Activated CD4-positive, alpha-beta memory T cell treated with anti-CD3 and anti-CD28 coated beads, Interleukin-2, amount 10 ng/mL, durations not matched to agents 7 days and 5 days (primary cell): ENCODE data around the gene FGFBP2. TPM values are rescaled to one million over a fixed set of nuclear protein-coding genes. Genes with fewer than 3 reads are reported as not detected.

Experiments
- CTCF ChIA-PET: fragments of 350-600 bp; sonication (Branson Sonifier 250); formaldehyde crosslinking; loops from one replicate; lab custom pipeline; 2021; ENCODE audit warnings: antibody characterized with exemption, inconsistent platforms; lab: Charles Lee
- POLR2A ChIA-PET: fragments of 350-600 bp; sonication (Branson Sonifier 250); formaldehyde crosslinking; loops from one replicate; lab custom pipeline; 2021; ENCODE audit warnings: antibody characterized with exemption; lab: Charles Lee
- DNase-seq: peaks from one replicate; pipeline ENCODE4 v3.0.0-alpha.2; 2020
- H3K27ac Mint-ChIP-seq: one replicate; pipeline ENCODE4 v1.8.0; 2021; ENCODE audit warnings: mild to moderate bottlenecking, mixed read lengths
- H3K27me3 Mint-ChIP-seq: one replicate; pipeline ENCODE4 v1.8.0; 2021; ENCODE audit warnings: mixed read lengths
- H3K36me3 Mint-ChIP-seq: one replicate; pipeline ENCODE4 v1.8.0; 2021; ENCODE audit warnings: low read depth, mixed read lengths
- H3K4me1 Mint-ChIP-seq: one replicate; pipeline ENCODE4 v1.8.0; 2021; ENCODE audit warnings: mixed read lengths
- H3K4me3 Mint-ChIP-seq: one replicate; pipeline ENCODE4 v1.8.0; 2021; ENCODE audit warnings: mild to moderate bottlenecking, mixed read lengths
- H3K9me3 Mint-ChIP-seq: one replicate; pipeline ENCODE4 v1.8.0; 2021; ENCODE audit warnings: mixed read lengths
- total RNA-seq, 2 experiments: library from RNA; stranded (reverse); gene quantifications; one replicate each; pipeline ENCODE4 v1.2.3, GENCODE V29; 2021

FGFBP2 gene
- total RNA-seq, 2 experiments from 2014 or later, result 3.2 to 5.3 TPM

DNA sequence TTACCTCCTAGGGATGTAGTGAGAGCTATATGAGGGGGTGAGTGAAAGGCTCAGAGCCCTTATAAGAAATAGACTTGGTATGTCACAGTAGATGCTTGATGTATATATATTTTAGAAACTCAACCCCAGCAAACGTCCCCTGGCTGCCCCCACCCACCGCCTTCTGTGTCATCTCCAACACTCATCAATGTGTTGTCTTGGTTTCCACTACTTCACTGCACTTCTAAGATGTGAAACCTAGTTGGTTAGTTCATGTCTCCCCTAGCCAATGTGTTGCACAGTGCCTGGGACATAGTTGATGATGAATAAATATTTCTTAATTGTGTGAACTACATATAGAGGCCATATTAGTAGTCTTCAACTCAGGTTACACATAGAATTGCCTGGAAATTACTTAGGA lies 4.4 kb downstream of the FGFBP2 start:
- Mint-ChIP-seq H3K27ac (no peak overlapping the region), H3K36me3 (no peaks in the 10 kb centered on the region), H3K4me1 (peaks cover 15% of the 10 kb centered on the region), H3K27me3 (peaks cover 24% of the 10 kb centered on the region), H3K9me3 (no peaks in the 10 kb centered on the region), H3K4me3 (no peak overlapping the region)
- DNase-seq, result no peak
- ChIA-PET POLR2A (no interaction called here), CTCF (interaction anchor here (0.6 to 1.1 kb wide), 3 partner anchors 42 to 727 kb away, joined by 3 read pairs; no protein-coding TSS in a partner anchor)

DNA sequence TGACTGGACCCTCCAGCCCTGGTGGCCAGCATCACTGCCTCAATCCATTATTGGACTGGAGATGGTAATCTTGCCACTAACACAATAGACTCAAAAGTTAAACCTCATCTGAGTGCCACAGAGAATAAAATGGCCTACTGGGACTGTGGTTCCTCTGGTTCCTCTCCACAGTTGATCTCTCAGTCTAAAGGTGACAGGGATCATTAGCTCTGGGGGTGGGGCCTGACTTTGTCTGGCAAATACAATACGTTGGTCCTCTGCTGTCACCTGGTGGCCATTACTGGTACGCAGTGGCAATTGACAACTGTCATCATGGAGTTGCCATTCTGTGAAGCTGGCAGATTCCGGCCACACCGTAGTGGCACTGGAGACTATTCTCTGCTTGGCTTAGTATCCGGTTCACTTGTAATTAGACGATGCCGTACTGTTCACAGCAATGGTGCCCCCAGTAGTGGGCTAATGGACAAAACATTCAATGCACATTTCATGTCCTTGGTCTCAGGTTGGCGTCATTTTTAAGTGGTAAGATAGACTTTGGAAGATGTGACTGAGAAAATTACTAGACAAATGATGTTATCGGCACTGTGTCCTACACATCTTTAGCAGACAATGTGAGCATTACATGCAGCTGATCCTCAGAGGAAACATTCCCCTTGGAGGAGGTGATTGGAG lies 6.7 kb downstream of the FGFBP2 start:
- Mint-ChIP-seq H3K4me1 (peaks cover 2% of the 10 kb centered on the region), H3K27ac (no peak overlapping the region), H3K4me3 (no peak overlapping the region), H3K27me3 (peaks cover 24% of the 10 kb centered on the region), H3K36me3 (no peaks in the 10 kb centered on the region), H3K9me3 (no peaks in the 10 kb centered on the region)
- peak; percentile 84 for DNase-seq
- POLR2A ChIA-PET, result interaction anchor here (1.3 kb wide), 1 partner anchor 74 kb away, joined by 4 read pairs; no protein-coding TSS in a partner anchor
- CTCF ChIA-PET, result interaction anchor here (0.8 to 2.1 kb wide), 20 partner anchors 14 to 955 kb away, joined by 3 to 32 read pairs (median 5); no protein-coding TSS in a partner anchor

GRCh38 chr4:15955670-15956069 lies 7.3 kb downstream of the FGFBP2 start:
- POLR2A ChIA-PET, result interaction anchor here (1.3 kb wide), 1 partner anchor 73 kb away, joined by 4 read pairs; no protein-coding TSS in a partner anchor
- Mint-ChIP-seq H3K4me1 (peaks cover 2% of the 10 kb centered on the region), H3K9me3 (no peaks in the 10 kb centered on the region), H3K4me3 (no peak overlapping the region), H3K36me3 (no peaks in the 10 kb centered on the region), H3K27ac (no peak overlapping the region), H3K27me3 (peaks cover 22% of the 10 kb centered on the region)
- no peak for DNase-seq
- CTCF ChIA-PET, result interaction anchor here (0.6 to 2.1 kb wide), 21 partner anchors 15 to 954 kb away, joined by 3 to 32 read pairs (median 5); no protein-coding TSS in a partner anchor

DNA sequence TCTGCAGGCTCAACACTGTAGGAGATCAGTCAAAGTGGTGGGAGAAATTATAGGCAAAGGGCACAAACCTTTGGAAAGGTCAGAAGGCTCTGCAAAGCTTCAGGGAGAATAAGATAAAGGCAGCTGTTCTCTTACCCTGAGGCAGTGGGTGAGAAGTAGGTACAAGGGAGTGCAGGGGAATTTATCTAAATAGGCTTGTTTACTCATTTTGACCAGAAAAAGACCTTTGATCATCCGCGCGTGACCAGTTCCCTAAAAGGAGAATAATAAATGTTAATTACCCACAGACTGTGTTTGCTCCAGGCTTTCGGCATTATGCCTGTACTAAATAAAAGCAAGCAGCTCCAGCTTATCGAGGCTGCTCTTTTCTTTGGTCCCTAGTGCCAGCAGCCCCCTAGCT lies 9.3 kb downstream of the FGFBP2 start:
- H3K36me3 Mint-ChIP-seq, result no peaks in the 10 kb centered on the region

GRCh38 chr4:15951781-15952180 lies 11.2 kb downstream of the FGFBP2 start:
- H3K27ac Mint-ChIP-seq, result no peak overlapping the region
- POLR2A ChIA-PET, result no interaction called here
- no peaks in the 10 kb centered on the region for H3K36me3 Mint-ChIP-seq
- peaks cover 2% of the 10 kb centered on the region for H3K4me1 Mint-ChIP-seq
- H3K27me3 Mint-ChIP-seq, result peaks cover 17% of the 10 kb centered on the region
- H3K4me3 Mint-ChIP-seq, result no peak overlapping the region
- no peak for DNase-seq
- CTCF ChIA-PET, result interaction anchor here (0.6 to 2.2 kb wide), 4 partner anchors 50 to 231 kb away, joined by 3 to 9 read pairs (median 4); no protein-coding TSS in a partner anchor
- H3K9me3 Mint-ChIP-seq, result no peaks in the 10 kb centered on the region

More for the DNA sequence above, 9.3 kb downstream of the FGFBP2 start:
- ChIA-PET CTCF (interaction anchor here (2.2 kb wide), 1 partner anchor 148 kb away, joined by 9 read pairs; no protein-coding TSS in a partner anchor), POLR2A (no interaction called here)
- peaks cover 2% of the 10 kb centered on the region for H3K4me1 Mint-ChIP-seq
- H3K27me3 Mint-ChIP-seq, result peaks cover 18% of the 10 kb centered on the region
- no peak overlapping the region for H3K27ac Mint-ChIP-seq
- H3K4me3 Mint-ChIP-seq, result no peak overlapping the region
- H3K9me3 Mint-ChIP-seq, result no peaks in the 10 kb centered on the region
- no peak for DNase-seq

GRCh38 chr4:15948826-15949225 lies 14.1 kb downstream of the FGFBP2 start:
- no peak overlapping the region for H3K27ac Mint-ChIP-seq
- CTCF ChIA-PET, result no interaction called here
- H3K4me1 Mint-ChIP-seq, result no peaks in the 10 kb centered on the region
- H3K4me3 Mint-ChIP-seq, result no peak overlapping the region
- POLR2A ChIA-PET, result no interaction called here
- no peaks in the 10 kb centered on the region for H3K36me3 Mint-ChIP-seq
- DNase-seq, result no peak
- H3K9me3 Mint-ChIP-seq, result no peaks in the 10 kb centered on the region
- peaks cover 7% of the 10 kb centered on the region for H3K27me3 Mint-ChIP-seq

- Mint-ChIP-seq H3K27me3 (peaks cover 9% of the 10 kb centered on the region), H3K4me3 (no peak overlapping the region), H3K27ac (no peak overlapping the region), H3K4me1 (no peaks in the 10 kb centered on the region), H3K9me3 (no peaks in the 10 kb centered on the region), H3K36me3 (no peaks in the 10 kb centered on the region)
- no peak for DNase-seq
- POLR2A ChIA-PET, result no interaction called here
- CTCF ChIA-PET, result no interaction called here
These were observed 15.3 kb downstream of the FGFBP2 start for GRCh38 chr4:15947684-15948083.

DNA sequence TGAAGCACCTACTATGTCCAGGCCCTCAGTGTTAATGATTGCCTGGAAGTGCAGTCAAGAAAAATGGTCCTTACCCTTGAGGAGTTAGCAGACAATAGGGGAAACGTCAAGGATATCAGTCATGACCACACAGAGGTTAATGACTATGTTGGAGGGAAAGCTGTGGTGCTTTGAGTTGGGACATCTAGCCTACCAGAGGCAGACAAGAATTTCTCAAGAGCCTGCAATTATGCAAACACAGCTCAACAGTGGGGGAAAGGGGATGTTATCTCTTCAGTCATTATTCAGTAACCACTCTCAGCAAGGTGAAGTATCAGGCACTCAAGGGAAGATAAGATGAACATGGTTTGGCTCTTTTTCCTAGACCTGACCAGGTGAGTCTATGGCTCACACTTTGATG lies 17.5 kb downstream of the FGFBP2 start:
- Mint-ChIP-seq H3K9me3 (no peaks in the 10 kb centered on the region), H3K27ac (no peak overlapping the region), H3K36me3 (no peaks in the 10 kb centered on the region), H3K27me3 (peaks cover 11% of the 10 kb centered on the region), H3K4me1 (no peaks in the 10 kb centered on the region), H3K4me3 (no peak overlapping the region)
- ChIA-PET POLR2A (no interaction called here), CTCF (no interaction called here)
- no peak for DNase-seq

DNA sequence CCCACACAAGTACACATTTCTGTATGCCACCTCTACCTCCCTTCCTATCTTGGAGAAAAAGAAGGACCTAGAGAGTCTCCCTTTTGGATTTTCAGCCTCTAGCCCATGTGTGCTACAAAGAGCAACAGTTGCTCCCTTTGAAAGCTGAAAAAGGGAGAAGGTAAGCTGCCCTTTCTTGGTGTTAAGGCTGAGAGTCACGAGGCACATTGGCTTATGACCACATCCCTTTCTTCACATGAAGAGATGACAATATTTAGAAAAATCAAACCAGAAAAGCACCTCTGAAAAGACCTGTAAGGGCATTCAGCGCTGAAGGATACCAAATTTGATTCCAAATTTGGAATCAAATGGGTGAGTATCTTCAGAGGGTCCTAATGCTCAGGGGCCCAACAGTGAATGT lies 18.1 kb downstream of the FGFBP2 start:
- DNase-seq, result no peak
- Mint-ChIP-seq H3K4me3 (no peak overlapping the region), H3K27me3 (peaks cover 15% of the 10 kb centered on the region), H3K36me3 (no peaks in the 10 kb centered on the region), H3K9me3 (no peaks in the 10 kb centered on the region), H3K4me1 (no peaks in the 10 kb centered on the region), H3K27ac (no peak overlapping the region)
- ChIA-PET POLR2A (no interaction called here), CTCF (interaction anchor here (0.6 kb wide), 1 partner anchor 63 kb away, joined by 3 read pairs; no protein-coding TSS in a partner anchor)

- H3K4me1 Mint-ChIP-seq, result no peaks in the 10 kb centered on the region
- no peak overlapping the region for H3K4me3 Mint-ChIP-seq
- no peak for DNase-seq
- no peaks in the 10 kb centered on the region for H3K36me3 Mint-ChIP-seq
- POLR2A ChIA-PET, result no interaction called here
- CTCF ChIA-PET, result interaction anchor here (0.5 to 1.2 kb wide), 2 partner anchors 60 to 570 kb away, joined by 3 read pairs; no protein-coding TSS in a partner anchor
- H3K9me3 Mint-ChIP-seq, result no peaks in the 10 kb centered on the region
- no peak overlapping the region for H3K27ac Mint-ChIP-seq
- H3K27me3 Mint-ChIP-seq, result peaks cover 23% of the 10 kb centered on the region
These were observed 20.7 kb downstream of the FGFBP2 start for GRCh38 chr4:15942283-15942682.

- ChIA-PET CTCF (no interaction called here), POLR2A (no interaction called here)
- H3K4me3 Mint-ChIP-seq, result no peak within 1 kb of the TSS
- H3K27me3 Mint-ChIP-seq, result peaks cover 31% of the 10 kb centered on the region
- peaks cover 1% of the 10 kb centered on the region for H3K4me1 Mint-ChIP-seq
- DNase-seq, result no peak
- H3K9me3 Mint-ChIP-seq, result no peaks in the 10 kb centered on the region
- no peaks in the 10 kb centered on the region for H3K36me3 Mint-ChIP-seq
- H3K27ac Mint-ChIP-seq, result no peak within 1 kb of the TSS
These were observed 24.3 kb downstream of the FGFBP2 start, which contains the start of gene FGFBP1 for GRCh38 chr4:15938640-15939039. Gene FGFBP1, minus strand, starts transcription at chr4:15938740. Its CDS starts 2,108 bp downstream, at chr4:15936632.

DNA sequence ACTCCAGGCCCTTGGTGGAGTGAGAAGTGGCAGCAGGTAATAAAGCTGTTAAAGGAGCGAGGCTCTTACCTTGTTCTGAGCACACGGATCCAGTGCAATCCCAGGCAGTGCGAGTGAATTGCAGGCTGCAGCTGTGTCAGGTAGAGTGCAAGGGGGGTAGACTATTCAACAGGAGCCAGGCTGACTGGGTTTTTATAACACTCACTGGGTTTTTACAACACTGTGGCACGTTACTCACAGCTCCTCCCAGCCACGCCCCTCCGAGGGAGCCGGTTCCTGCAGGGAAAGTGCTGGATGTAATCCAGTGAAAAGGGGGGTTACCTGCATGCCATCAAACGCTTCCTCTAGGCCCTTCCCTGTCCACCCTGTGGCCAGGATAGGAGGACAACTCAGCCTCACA lies 24.8 kb downstream of the FGFBP2 start:
- H3K9me3 Mint-ChIP-seq, result no peaks in the 10 kb centered on the region
- POLR2A ChIA-PET, result no interaction called here
- CTCF ChIA-PET, result no interaction called here
- H3K4me1 Mint-ChIP-seq, result peaks cover 1% of the 10 kb centered on the region
- no peak for DNase-seq
- no peaks in the 10 kb centered on the region for H3K36me3 Mint-ChIP-seq
- H3K27me3 Mint-ChIP-seq, result peaks cover 31% of the 10 kb centered on the region
- no peak overlapping the region for H3K4me3 Mint-ChIP-seq
- no peak overlapping the region for H3K27ac Mint-ChIP-seq

DNA sequence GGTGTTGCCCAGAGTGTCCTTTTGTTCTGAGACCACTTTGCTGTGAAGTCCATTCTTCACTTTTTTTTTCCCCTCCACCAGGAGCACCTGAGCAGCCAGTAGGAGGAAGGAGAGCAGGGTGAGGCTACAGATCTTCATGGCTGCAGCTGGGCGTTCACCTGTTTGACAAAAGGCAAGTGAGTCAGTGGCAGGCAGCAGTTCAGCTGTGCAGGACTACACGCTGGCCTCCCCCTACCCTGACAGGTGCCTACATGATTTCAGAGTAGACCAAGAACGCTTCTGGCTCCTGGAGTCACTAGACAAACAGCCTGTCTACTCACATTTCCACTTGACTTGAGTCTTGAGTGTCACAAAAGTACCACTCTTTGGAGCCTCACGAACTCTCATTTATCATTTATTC lies 26.5 kb downstream of the FGFBP2 start:
- no peak overlapping the region for H3K4me3 Mint-ChIP-seq
- H3K27ac Mint-ChIP-seq, result no peak overlapping the region
- DNase-seq, result no peak
- no peaks in the 10 kb centered on the region for H3K9me3 Mint-ChIP-seq
- H3K36me3 Mint-ChIP-seq, result no peaks in the 10 kb centered on the region
- peaks cover 1% of the 10 kb centered on the region for H3K4me1 Mint-ChIP-seq
- H3K27me3 Mint-ChIP-seq, result peaks cover 34% of the 10 kb centered on the region
- POLR2A ChIA-PET, result no interaction called here
- CTCF ChIA-PET, result no interaction called here
